ENCODE results near the gene UBE2Q2.

The UBE2Q2 gene

GRCh38 chr15:75923756-75924155, 80.5 kb downstream of the UBE2Q2 start:
- no peak for DNase-seq (ENCODE audit: low spot score)

- DNase-seq (ENCODE audit: low spot score) = no peak
These were observed 81.3 kb downstream of the UBE2Q2 start for GRCh38 chr15:75924576-75924975.

GRCh38 chr15:75925440-75925839, 82.2 kb downstream of the UBE2Q2 start:
- DNase-seq (ENCODE audit: low spot score) = no peak

- DNase-seq (ENCODE audit: low spot score) = no peak
These were observed 83.7 kb downstream of the UBE2Q2 start for GRCh38 chr15:75926931-75927330.

GRCh38 chr15:75927601-75928000, 84.4 kb downstream of the UBE2Q2 start:
- no peak for DNase-seq (ENCODE audit: low spot score)

GRCh38 chr15:75928680-75929608, 85.7 kb downstream of the UBE2Q2 start:
- no peak for DNase-seq (ENCODE audit: low spot score)

- DNase-seq (ENCODE audit: low spot score) = no peak
These were observed 86.7 kb downstream of the UBE2Q2 start for GRCh38 chr15:75929799-75930565.

- no peak for DNase-seq (ENCODE audit: low spot score)
These were observed 87.6 kb downstream of the UBE2Q2 start for GRCh38 chr15:75930866-75931265.

- DNase-seq (ENCODE audit: low spot score) = no peak
These were observed 99.2 kb downstream of the UBE2Q2 start for GRCh38 chr15:75942464-75942863.

GRCh38 chr15:75943246-75943645, 100.0 kb downstream of the UBE2Q2 start:
- no peak for DNase-seq (ENCODE audit: low spot score)

GRCh38 chr15:75943713-75944215, 100.5 kb downstream of the UBE2Q2 start:
- DNase-seq (ENCODE audit: low spot score) = no peak

GRCh38 chr15:75945953-75946352, 102.7 kb downstream of the UBE2Q2 start:
- no peak for DNase-seq (ENCODE audit: low spot score)

GRCh38 chr15:75947092-75947491, 103.8 kb downstream of the UBE2Q2 start:
- no peak for DNase-seq (ENCODE audit: low spot score)

GRCh38 chr15:75948761-75949296, 105.6 kb downstream of the UBE2Q2 start:
- no peak for DNase-seq (ENCODE audit: low spot score)

Small RNAs within 50 kb of the gene (small RNA-seq; reads per million reads assigned to genes)
- 0 reads per million in 2 experiments for gene RN7SL510P
